Transverse colon (tissue), 4 donors: ENCODE results near the gene ARHGEF10L. TPM values are rescaled to one million over a fixed set of nuclear protein-coding genes. Genes with fewer than 3 reads are reported as not detected.

ENCODE experiments used
- DNase-seq: peaks from one replicate; pipeline ENCODE4 v3.0.0-alpha.2; 2019
- H3K27ac ChIP-seq, 4 donors: fragments of 200-600 bp; sonication (generic); 2 replicates each; pipeline ENCODE4 v1.5.1; 2016 to 2018; ENCODE audit warnings: inconsistent platforms in 4 of 4
- H3K27me3 ChIP-seq: fragments of 200-600 bp; sonication (generic); 2 replicates; pipeline ENCODE4 v1.5.1; 2017; ENCODE audit warnings: inconsistent platforms
- H3K36me3 ChIP-seq, 4 donors: fragments of 200-600 bp; sonication (generic); 2 replicates each; pipeline ENCODE4 v1.5.1; 2017 to 2019; ENCODE audit warnings: inconsistent platforms in 4 of 4
- H3K4me1 ChIP-seq, 4 donors: fragments of 200-600 bp; sonication (generic); 2 replicates each; pipeline ENCODE4 v1.5.1; 2017 to 2020; ENCODE audit warnings: inconsistent platforms in 4 of 4
- H3K4me3 ChIP-seq, 4 donors: fragments of 200-600 bp; sonication (generic); 1 replicate in 1 of 4; 2 replicates in 3 of 4; pipeline versions ENCODE4 v1.5.1 to v1.6.1; 2017 to 2019; ENCODE audit warnings: inconsistent platforms in 4 of 4
- H3K9me3 ChIP-seq, 2 donors: fragments of 200-600 bp; sonication (generic); 2 replicates each; pipeline ENCODE4 v1.5.1; 2017 to 2019; ENCODE audit warnings: inconsistent platforms in 2 of 2
- EP300 ChIP-seq: sonication (generic); formaldehyde crosslinking; IDR thresholded peaks from one replicate; pipeline ENCODE4 v1.6.1; 2017; ENCODE audit warnings: antibody characterized with exemption, low read depth
- POLR2A ChIP-seq: fragments of 450-650 bp; IDR thresholded peaks from one replicate; pipeline ENCODE4 v1.6.1; 2016; ENCODE audit warnings: antibody characterized with exemption, mild to moderate bottlenecking, moderate library complexity
- POLR2AphosphoS5 ChIP-seq, 3 donors: sonication (generic); formaldehyde crosslinking; IDR thresholded peaks; one replicate each; pipeline ENCODE4 v1.6.1; 2016; ENCODE audit warnings: antibody characterized with exemption in 3 of 3
- WGBS, 2 donors: methylation state at CpG; one replicate each; pipeline ENCODE4 v1.1.5; 2018; ENCODE audit warnings: low coverage in 1 of 2; 5-methylcytosine and 5-hydroxymethylcytosine counted together
- in situ Hi-C, 4 donors: fragments of 200-750 bp; cut with MboI; loops; one replicate each; pipeline versions ENCODE4 v1.15.0 to v1.15.1; 2017; ENCODE audit warnings: low sequenced_read_pairs in 3 of 4, low pct_ligation_motif_present in 1 of 4, low pct_unique_long_range_greater_than_20kb in 1 of 4
- intact Hi-C: fragments of 100-400 bp; cut with DNase I; formaldehyde crosslinking; loops from one replicate; pipeline ENCODE4 v1.15.1; 2023; ENCODE audit warnings: low total_unique reads
- total RNA-seq, 4 donors: library from RNA; depleted of rRNA; stranded (reverse); fragments of >200 nt; gene quantifications; one replicate each; pipeline ENCODE4 v1.1.0, GENCODE V29; 2016
- TF ChIP-seq, protein P1 (sequence below), 5 experiments: fragments of 200-600 bp in 3 of 5; fragments of 450-650 bp in 2 of 5; sonication (generic) in 3 of 5; IDR thresholded peaks; 1 replicate in 2 of 5; 2 replicates in 3 of 5; pipeline ENCODE4 v1.5.1; 2016 to 2017; ENCODE audit warnings: antibody characterized with exemption in 5 of 5, inconsistent platforms in 3 of 5, mild to moderate bottlenecking in 2 of 5, moderate library complexity in 1 of 5

The ARHGEF10L gene
- total RNA-seq, 4 donors from 2014 or later, result 115 to 326 (median 199) TPM

DNA sequence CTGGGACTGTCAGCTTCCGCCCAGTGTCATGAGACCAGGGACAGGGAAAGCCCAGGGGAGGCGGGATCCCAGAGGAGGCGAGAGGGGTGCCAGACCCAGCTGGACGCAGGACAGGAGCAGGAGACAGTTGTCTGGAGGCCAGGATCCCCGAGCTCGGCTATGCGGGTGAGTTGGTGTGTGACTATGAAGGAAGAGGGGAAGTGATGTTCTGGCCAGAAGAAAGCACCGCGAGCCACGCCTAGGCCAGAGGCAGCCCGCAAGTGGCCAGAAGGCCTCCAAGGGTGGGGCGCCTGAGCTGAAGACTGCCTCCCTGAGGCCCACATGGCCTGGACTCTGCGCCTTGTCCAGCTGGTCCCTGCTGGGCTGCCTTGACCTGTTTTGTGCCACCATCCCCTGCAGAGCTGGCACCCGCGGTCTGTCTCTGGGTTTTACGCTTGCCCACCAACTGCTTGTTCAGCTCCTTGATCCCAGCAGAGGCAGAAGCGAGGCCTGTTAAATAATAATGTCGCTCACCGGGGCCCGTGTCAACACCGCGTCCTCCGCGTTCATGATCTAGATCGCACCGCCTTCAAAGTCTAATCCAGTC lies 130.5 kb downstream of the ARHGEF10L start:
- TF ChIP-seq POLR2A, result no peak
- in situ Hi-C loops, result no loop called here
- peaks cover 0 to 12% (median 4%) of the 10 kb centered on the region in 4 donors for H3K36me3 ChIP-seq
- H3K4me3 ChIP-seq, result no peak overlapping the region
- peaks cover 0 to 7% (median 3%) of the 10 kb centered on the region in 4 donors for H3K4me1 ChIP-seq
- no peak for DNase-seq
- H3K9me3 ChIP-seq, result no peaks in the 10 kb centered on the region
- 87 to 93% methylated on average over 9 to 26 of the region's 26 CpGs for WGBS, 2 donors
- no peaks in the 10 kb centered on the region for H3K27me3 ChIP-seq
- no peak overlapping the region for H3K27ac ChIP-seq
- intact Hi-C loops, result no loop called here

DNA sequence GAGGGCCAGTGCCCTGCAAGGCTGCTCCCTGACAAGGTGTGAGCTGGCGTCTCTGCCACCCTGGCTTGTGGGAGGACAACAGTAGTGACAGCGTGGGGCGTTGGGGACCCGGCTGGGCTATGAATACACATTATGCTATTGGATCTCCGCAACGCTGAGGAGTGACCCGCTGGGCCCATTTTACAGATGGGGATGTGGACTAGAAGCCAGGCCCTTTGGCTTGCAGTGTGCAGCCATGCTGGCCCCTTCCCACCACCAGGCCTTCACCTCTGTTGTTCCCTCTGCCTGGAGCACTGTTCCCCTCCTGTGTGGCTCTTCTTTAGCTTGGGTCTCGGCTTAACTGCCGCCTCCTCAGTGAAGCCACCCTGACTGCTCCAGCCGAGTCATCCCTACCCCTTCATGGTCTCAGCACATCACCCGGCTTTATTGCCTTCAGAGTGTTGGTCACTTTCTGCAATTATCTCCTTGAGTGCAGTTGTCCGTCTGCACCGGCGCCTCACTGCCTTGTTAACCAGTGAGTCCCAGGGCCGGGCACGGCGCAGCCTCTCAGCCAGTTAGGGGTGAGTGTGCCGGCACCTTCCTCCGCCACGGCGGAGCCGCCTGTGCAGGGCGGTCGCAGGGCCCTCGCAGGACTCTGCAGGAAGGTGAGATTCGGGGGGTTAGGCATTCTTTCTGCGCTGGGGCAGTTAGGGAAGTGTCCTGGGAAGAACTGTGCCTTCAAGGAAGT lies 131.3 kb downstream of the ARHGEF10L start:
- Histone ChIP-seq H3K27ac (no peak overlapping the region), H3K27me3 (no peaks in the 10 kb centered on the region), H3K36me3 (peaks cover 0 to 4% (median 2%) of the 10 kb centered on the region in 4 donors), H3K4me1 (peaks cover 0 to 7% (median 3%) of the 10 kb centered on the region in 4 donors), H3K4me3 (no peak overlapping the region), H3K9me3 (no peaks in the 10 kb centered on the region)
- no peak for DNase-seq
- WGBS, 2 donors, result 89 to 94% methylated on average over 9 to 22 of the region's 27 CpGs
- in situ Hi-C loops, result no loop called here
- intact Hi-C loops, result no loop called here
- TF ChIP-seq POLR2A (no peak), POLR2AphosphoS5 (IDR thresholded peaks at IDR 0.05) (no peak), EP300 (no peak)
- TF ChIP-seq, protein P1, sequence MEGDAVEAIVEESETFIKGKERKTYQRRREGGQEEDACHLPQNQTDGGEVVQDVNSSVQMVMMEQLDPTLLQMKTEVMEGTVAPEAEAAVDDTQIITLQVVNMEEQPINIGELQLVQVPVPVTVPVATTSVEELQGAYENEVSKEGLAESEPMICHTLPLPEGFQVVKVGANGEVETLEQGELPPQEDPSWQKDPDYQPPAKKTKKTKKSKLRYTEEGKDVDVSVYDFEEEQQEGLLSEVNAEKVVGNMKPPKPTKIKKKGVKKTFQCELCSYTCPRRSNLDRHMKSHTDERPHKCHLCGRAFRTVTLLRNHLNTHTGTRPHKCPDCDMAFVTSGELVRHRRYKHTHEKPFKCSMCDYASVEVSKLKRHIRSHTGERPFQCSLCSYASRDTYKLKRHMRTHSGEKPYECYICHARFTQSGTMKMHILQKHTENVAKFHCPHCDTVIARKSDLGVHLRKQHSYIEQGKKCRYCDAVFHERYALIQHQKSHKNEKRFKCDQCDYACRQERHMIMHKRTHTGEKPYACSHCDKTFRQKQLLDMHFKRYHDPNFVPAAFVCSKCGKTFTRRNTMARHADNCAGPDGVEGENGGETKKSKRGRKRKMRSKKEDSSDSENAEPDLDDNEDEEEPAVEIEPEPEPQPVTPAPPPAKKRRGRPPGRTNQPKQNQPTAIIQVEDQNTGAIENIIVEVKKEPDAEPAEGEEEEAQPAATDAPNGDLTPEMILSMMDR (IDR thresholded peaks at IDR 0.05), result no peak

DNA sequence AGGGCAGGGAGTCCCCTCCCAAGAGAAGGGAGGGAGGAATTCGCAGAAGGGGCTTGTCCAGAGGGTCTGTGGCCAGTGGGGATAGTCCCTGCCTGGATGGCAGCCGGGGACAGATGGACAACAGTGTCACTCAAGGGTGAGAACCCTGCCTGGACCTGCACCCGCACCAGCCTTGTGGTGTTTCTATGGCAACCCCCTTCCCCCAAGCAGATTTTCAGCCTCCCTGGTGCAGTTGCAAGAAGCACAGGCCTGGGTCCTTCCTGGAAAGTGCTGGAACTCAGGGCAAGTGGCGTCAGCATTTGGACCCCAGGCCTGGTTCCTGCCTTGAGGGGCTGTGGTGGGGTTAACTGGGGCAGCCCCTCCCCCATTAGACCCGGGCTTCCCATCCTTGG lies 131.8 kb downstream of the ARHGEF10L start:
- no peak for DNase-seq
- H3K27ac ChIP-seq, result no peak overlapping the region
- H3K4me1 ChIP-seq, result peaks cover 0 to 7% (median 3%) of the 10 kb centered on the region in 4 donors
- H3K9me3 ChIP-seq, result no peaks in the 10 kb centered on the region
- WGBS, 2 donors, result 40 to 73% methylated on average over 1 to 5 of the region's 5 CpGs
- intact Hi-C loops (no loop called here), in situ Hi-C loops (no loop called here)
- peaks cover 0 to 3% (median 0%) of the 10 kb centered on the region in 4 donors for H3K36me3 ChIP-seq
- TF ChIP-seq POLR2A (no peak), EP300 (no peak), POLR2AphosphoS5 (IDR thresholded peaks at IDR 0.05) (no peak)
- TF ChIP-seq, protein P1 (IDR thresholded peaks at IDR 0.05), result no peak
- H3K4me3 ChIP-seq, result no peak overlapping the region
- H3K27me3 ChIP-seq, result no peaks in the 10 kb centered on the region

DNA sequence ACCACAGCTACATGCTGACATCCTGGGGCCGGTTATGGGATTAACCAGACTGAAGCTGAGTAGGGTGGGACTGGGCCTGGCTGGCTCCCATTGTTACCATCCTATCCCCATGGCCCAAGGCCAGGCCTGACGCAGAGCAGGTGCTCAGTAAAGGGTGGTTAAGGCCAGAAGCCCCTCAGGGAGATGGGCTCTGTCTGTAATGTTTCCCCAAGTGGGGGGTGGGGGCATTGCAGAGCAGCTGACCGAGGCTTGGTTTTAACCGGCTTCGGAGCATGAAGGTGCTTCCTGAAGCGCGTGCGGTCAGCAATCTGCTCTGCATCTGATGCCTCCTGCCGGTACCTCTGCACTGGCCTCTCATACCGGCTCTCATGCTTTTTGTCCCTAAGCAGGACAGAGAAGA lies 132.2 kb downstream of the ARHGEF10L start:
- intact Hi-C loops, result no loop called here
- WGBS, 2 donors, result 74% methylated on average over 9 of the region's 10 CpGs; no CpG with 5 or more reads in 1 of the 2 donors

More for the DNA sequence above, 132.2 kb downstream of the ARHGEF10L start:
- no peaks in the 10 kb centered on the region for H3K27me3 ChIP-seq
- DNase-seq, result no peak
- no peaks in the 10 kb centered on the region for H3K9me3 ChIP-seq
- H3K4me1 ChIP-seq, result peaks cover 0 to 7% (median 3%) of the 10 kb centered on the region in 4 donors
- TF ChIP-seq POLR2A, result no peak
- TF ChIP-seq, protein P1 (IDR thresholded peaks at IDR 0.05), result no peak
- TF ChIP-seq POLR2AphosphoS5 (IDR thresholded peaks at IDR 0.05), result no peak
- no peak for TF ChIP-seq EP300
- no peak overlapping the region for H3K27ac ChIP-seq
- in situ Hi-C loops, result no loop called here
- H3K4me3 ChIP-seq, result no peak overlapping the region
- H3K36me3 ChIP-seq, result peaks cover 0 to 3% (median 0%) of the 10 kb centered on the region in 4 donors
